GM19240 (cell line): Measurements from ENCODE around the gene HMGCLL1.

Experiments
- DNase-seq: peaks from one replicate; pipeline ENCODE4 v3.0.0; 2011; ENCODE audit warnings: low spot score; ENCODE audit not compliant: insufficient read length

HMGCLL1 gene

DNA sequence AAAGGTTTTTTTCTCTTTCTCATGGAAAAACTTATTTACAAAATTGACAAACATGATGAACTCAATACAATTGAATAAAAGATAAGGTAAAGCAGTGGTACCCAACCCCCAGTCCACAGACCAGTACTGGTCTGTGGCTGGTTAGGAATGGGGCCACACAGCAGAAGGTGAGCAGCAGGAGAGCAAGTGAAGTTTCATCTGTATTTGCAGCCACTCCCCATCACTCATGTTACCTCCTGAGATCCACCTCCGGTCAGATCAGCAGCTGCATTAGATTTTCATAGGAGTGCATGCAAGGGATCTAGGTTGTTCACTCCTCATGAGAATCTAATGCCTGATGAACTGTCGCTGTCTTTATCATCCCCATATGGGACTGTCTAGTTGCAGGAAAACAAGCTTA, 47.5 kb downstream of the HMGCLL1 start:
- no peak for DNase-seq

DNA sequence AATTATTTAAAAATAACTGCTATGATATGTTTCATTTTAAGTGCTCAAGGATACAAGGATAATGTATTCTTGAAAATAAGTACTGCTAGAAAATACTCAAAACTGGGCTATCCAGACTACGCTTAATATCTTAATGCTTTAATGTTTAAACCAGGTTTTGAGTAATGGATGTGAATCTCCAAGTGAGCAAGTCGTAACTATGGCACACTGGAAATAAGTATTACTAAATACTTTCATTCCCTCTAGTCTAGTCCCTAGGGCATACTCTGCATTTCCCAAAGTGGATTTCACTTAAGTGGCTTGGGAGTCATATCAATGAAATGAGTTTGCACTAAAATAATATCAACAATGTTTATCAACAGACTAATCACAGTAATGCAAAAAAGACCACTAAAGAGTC, 48.1 kb downstream of the HMGCLL1 start:
- DNase-seq, result no peak

DNA sequence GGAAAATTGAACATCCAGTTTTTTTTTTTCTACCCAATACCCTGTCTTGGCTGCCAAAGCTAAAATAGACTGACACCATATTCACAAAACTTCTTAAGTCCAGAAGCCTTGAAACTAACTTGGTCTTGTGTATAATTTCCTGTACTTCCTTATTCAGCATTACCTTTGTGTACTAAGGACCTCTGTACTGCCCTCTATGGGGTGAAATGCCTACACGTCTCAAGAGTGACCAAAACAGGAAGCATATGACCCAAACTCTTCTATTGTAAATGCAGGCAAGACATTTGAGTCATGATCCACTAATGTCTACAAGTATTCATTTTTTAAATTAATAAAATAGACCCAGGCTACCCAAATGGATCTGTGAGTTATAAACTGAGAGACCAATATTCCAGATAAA, 50.4 kb downstream of the HMGCLL1 start:
- no peak for DNase-seq

DNA sequence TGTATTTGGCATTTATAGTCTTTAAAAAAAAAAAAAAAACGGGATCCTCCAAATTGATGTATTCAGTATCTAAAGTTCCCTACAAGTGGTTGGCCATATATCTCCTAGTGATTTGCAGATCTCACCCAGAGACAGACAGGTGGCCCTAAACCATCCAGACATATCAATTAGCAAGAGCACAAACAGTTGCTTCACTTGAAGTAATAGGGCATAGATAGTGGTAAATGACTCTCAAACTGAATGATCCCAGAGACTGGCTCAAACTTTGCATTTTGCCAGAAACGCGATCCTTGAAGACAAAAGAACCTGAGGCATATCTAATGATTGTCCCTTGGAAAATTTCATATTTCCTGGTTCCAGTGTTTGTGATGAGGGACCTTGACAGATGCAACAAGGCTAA, 54.6 kb downstream of the HMGCLL1 start:
- no peak for DNase-seq

DNA sequence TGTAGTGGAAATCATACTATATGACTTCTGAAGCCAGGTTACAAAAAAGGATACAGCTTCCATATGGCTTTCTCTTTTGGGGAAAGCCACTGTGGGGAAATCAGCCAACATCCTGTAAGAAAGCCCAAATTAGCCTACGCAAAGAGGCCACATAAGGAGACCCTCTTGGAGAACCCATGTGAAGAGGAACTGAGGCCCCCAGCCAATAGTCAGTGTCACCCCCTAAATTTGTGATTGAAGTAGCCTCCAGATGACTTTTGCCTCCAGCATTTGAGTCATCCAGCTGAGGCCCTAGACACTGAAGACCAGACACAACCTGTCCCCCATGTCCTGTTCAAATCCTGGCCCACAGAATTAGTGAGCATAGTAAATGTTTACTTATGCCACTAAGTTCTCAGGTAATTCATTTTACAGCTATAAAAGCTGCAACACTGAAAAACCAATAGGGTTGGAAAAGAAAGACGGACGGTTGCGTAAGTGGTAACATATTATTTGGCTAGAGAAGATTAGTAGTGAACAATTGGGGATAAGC, 60.4 kb downstream of the HMGCLL1 start:
- DNase-seq, result no peak

DNA sequence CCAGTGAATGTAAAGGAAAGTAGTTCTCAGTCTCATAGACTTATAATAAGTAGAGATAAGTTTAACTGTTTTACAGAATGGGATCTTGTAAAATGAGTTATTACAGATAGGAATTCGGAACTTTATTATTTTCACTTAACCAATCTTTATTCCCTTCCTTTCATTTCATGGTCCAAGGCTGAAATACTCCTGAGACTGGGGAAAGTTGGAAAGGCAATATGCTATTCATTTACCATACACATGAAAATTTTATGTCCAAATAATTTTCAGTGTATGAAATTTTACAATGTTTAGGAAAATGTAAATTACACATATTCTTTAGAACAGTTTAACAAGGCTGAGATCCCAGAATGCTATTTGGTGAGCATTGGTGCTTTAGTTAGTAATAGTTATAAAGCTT, 62.3 kb downstream of the HMGCLL1 start:
- DNase-seq, result no peak

DNA sequence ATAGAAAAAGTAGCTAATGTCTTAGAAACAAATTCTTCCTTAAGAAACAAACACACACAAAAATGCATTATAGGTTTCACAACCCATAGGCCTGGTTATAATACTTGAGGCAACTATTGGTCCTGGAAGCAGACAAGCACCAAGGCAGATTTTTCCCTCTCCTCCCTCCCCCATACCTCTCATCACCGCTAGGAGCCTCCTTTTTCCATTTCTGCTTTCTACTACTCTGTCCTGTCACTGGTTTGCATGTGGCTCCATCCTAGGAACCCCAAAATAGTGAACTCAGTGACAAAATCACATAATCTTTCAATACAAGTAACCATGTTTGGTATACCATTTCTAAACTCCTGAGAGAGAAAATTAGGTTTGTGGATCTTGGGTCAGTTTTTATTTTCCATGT, 66.1 kb downstream of the HMGCLL1 start:
- DNase-seq, result no peak

DNA sequence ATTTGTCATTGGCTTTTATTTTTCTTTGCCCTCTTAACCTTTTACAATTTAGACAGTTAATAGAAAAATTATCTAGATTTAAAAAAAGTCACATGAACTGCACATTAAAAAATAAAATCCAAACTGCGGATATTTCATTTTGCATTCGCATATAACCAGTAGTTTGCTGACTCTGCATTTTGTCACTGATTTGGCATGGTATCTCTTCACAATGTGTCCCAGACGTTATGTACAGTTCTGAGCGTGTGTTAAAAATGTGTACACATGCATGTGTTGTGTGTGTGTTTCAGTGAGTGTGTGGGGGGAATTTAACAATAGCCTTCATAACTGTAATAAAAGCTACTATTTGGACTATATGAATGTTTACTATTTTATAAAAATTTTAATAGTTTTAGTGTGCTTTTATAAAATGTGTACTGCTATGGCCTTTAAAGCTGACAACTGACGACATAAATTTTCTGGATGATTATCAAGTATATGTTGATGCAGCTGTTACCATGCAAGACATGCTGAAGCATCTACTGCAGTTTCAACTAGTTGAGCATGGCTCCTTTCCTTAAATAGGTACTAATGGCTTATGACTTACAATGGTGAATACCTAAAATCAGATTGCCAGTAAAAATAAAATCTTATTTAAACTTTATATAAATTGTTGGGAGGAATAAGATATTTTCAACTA, 67.7 kb downstream of the HMGCLL1 start:
- no peak for DNase-seq

DNA sequence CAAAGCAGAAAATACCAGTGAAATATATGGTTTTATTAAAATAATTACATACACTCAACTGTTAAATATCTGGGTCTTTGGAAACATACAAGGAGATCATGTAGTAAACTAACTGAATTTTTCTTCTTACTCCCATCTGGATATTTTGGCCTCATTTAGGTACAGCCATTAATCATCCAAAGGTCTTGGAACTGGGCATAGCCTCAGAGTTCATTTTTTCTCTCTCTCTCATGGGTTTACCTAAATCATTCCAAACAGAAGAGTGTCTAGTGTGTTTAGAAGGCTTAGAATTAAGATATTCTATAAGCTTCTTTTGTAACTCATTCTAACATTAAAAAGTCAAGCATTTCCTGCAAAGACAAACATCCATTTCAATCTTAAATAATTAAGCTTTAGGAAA, 79.4 kb downstream of the HMGCLL1 start:
- DNase-seq, result no peak

DNA sequence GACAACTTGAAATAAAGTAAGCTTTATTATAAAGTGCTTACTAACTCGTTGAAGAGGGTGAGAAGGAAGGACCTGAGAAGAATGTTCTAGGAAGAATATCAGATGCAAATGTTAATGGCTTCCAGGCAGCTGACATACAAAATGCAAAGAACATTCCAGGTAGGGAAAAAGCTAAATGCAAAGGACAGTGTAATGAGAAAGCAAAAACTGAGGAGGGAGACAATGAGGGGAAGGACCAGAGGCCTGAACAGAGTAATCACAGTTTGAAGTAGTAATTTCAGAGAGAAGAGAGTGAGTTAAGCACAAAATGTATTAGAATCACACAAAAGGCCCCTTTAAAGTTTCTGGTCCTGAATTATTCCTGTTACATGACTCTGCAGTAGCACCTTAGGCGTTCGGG, 81.3 kb downstream of the HMGCLL1 start:
- DNase-seq, result no peak

DNA sequence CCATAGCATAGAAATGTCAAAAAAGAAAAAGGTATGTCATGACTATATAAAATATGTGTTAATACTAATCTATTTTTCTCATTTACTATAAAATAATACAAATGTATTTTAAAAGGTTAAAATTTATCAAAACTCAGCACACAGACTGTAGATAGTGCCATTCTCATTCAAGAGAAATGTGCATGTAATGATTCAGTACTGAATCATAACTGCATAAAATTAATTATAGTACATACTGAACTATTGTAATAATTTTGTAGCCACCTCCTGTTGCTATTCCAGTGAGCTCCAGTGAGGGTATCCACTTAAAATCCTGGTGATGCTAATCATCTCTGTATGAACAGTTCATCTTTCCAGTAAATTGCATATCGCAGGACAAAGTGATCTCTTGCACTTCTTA, 82.8 kb downstream of the HMGCLL1 start:
- no peak for DNase-seq

DNA sequence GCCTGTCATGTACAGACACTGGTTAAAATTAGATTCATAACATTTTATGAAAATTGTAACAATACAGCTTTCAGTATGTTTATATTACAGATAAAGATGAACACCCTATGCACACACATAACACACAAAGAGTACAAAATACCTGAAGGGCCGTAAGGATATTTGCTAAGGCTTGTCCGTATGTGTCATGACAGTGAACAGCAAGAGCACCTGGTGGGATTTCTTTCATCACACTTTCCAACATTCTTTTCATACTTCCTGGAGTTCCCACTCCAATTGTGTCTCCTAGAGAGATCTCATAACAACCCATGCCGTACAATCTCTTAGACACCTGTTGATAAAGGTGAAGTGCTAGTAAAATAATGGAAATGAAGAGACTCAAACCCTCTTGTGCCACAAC, 83.7 kb downstream of the HMGCLL1 start:
- no peak for DNase-seq

DNA sequence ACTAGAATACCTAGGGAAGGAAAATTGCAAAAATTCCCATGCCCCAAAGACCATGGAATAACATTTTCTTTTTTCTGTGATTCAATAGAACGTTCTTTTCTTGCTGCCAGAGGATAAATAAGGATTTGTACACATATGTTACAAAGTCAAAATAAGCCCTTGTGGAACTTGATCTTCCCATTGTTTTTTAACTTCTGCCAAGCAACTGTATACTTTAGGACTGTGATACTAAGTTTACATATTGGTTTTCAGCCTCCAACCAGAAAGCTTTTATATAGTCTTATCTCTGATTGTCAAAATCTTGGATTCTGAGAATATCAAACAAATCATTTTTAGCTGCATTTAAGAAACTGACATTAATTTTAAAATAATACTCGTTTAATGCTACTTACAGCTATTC, 84.6 kb downstream of the HMGCLL1 start:
- DNase-seq, result no peak

DNA sequence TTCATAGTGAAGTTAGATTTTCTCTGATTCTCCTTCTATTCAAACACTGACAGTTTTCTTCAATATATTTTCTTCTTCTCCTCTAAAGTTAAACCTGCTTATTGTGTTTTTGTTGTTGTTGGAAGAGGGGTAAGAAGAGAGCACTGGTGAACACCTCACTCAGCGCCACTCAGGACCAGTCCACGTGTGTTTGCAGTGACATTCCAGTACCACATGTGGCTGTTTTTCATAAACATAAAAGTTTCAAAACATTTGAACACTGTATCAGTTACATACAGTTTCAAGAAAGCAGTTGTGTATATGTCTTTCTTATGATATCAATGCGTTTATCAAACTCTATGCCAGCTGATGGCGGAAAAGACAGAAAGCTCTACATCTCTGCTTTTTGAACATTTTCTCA, 86.7 kb downstream of the HMGCLL1 start:
- DNase-seq, result no peak

DNA sequence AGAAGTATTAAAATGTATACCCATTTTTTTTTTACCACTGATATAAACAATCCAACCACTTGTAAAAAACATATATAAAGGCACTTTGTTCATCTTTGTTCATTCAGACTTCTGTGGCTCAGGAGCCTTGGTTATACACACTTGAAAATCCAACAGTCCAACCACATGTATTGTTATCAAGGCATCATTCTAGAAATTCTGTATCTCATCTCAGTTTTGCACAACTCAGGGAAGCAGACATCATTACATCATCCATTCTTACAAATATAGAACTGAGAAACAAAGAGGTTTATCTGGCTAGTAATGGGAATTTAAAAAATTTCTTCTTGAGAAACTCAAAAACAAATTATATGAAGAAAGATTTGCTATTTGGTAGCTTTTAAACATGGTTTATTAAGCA, 88.1 kb downstream of the HMGCLL1 start:
- DNase-seq, result no peak

DNA sequence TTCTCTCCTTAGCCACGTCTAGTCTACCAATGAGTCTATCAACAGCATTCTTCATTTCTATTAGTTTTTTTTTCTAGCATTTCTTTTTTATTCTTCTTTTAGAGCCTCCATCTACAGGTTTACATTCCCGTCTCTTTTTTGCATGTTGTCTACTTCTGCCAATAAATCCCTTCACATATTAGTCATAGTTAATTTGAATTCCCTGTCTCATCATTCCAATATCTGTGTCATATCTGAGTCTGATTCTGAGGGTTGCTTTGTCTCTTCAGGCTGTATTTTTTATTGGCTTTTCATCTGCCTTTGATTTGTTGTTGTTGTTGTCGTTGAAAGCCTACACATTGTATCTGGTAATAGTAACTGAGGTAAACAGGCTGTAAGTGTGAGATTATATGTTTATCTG, 104.6 kb downstream of the HMGCLL1 start:
- no peak for DNase-seq

DNA sequence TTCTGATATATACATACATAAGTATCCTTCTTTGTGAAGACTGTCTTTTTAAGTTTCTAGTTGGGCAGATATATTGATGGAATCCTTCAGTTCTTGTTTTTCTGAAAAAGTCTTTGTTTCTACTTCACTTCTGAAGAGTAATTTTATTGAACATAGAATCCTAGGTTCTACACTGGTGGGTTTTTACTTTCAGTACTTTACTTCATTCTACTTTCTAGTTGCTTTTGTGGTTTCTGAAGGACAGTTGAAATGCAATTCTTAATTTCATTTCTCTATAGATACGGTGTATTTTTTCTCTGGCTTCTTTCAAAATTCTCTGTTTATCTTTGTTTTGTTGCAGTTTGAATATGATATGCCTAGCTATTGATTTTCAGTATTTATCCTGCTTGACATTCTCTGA, 105.3 kb downstream of the HMGCLL1 start:
- DNase-seq, result no peak

DNA sequence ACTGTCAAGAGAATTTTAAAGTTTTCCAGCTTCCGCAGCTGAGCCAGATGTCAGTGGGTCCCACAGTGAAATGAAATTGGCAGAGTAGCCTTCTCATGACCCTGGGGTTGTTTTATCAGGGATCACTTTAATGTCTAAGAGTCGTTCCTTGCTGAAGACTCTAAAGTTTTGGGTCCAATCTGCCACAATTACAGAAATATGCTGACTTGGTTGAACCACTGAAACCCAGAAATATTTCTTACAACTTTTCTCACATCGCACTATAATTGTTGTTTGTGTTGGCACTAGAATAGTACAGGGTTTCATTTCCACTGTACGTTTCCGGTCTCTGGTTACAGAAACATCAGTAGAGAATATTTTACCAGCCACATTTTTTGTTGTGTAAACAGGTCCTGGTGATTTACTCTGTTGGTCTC, 109.0 kb downstream of the HMGCLL1 start:
- no peak for DNase-seq

DNA sequence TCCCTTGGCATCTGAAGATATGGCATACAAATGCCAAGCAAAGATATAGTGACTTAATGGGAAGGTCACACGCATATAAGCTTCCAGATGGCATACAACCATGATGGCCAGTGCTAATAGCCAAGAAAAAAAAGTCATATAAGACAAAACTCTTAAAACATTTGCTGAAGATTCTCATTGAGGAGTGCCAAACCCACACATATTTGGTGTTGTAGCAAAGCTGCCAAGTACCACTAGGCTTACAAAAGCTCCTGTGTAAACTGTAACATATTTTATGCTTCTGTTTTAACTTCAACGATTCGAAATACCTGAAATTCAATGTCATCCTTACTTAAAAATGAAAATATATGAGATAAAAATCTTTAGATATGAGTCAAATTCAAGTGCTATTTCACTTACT, 123.0 kb downstream of the HMGCLL1 start:
- DNase-seq, result no peak

DNA sequence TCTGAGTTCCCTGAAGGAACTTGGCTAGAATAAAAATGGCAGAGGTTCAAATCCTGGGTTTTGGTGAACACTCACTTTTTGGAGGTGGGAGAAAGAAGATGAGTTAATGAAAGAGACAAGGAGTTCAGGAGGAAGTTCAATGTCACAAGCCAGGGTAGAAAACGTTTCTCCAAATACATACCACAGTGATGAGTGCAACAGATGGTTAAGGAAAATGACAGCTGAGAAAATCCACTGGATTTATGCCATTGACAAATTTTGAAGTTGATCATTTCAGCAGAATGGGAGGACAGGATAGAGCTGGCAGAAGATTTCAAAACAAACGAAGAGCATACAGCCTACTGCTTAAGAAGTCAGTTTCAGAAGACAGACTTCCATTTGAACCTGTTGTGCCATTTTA, 129.0 kb downstream of the HMGCLL1 start:
- no peak for DNase-seq

DNA sequence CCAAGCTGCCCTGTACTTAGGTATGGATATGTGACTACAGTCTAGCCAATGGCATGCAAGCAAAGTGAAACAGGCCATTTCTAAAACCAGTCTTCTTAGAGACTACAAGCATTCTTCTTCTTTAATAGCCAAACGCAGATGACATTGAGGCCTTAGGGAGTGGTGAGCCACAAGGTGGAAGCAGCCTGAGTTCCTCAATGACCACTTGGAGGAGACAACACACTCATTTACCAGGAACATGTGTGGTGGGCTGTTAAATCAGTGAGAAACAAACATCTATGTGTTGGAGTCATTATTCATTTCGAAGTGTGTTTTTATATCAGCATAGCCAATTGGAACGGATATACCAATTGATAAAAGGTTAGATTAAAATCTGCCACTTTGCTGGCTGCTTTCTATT, 129.8 kb downstream of the HMGCLL1 start:
- no peak for DNase-seq

DNA sequence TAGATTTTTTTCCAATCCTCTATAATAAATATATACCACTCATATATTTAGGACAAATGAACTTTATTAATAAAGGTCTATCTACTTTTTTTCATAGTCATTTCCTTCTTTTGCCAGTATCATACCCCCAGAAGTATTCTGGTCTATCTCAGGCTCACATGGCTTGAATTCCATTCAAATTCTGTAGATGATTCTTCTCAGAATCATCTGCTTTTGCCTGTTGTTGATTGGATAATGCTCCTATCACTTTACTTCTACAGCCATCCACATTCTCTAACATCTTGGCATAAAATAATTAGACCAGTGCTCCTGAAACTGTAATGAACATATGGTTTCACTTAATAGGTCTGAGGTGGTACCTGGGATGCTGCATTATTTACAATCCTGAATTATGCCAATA, 130.5 kb downstream of the HMGCLL1 start:
- no peak for DNase-seq

DNA sequence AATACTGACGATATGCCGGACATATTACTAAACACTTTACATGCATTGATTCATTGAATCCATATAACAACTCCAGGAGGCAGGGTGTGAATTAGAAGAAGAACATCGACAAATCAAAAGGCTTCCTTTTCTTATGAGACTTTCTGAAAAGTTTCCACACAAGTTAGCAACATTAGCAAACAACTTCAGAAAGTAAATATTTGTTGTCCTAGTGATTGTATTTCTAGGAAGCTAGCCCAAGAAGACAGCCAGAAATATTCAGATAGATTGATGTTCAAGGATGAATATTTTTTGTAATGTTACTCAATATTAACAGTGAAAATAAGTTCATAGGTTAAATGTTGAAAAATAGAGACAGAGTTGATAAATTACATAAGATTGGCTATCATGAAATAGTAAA, 131.1 kb downstream of the HMGCLL1 start:
- DNase-seq, result no peak
